NCI-H1436 treated with DMSO at 0.1 percent for 48 hours (cell line): ENCODE results near the gene SHISA4.
"Not testable (repeated sequence)": the region's sequence is repeated elsewhere in the genome, so short reads cannot be mapped to it uniquely, and the experiment has no call there.

Experiments
- DNase-seq: peaks from one replicate; lab custom pipeline; 2025; lab: John Stamatoyannopoulos, UW

SHISA4 gene

DNA sequence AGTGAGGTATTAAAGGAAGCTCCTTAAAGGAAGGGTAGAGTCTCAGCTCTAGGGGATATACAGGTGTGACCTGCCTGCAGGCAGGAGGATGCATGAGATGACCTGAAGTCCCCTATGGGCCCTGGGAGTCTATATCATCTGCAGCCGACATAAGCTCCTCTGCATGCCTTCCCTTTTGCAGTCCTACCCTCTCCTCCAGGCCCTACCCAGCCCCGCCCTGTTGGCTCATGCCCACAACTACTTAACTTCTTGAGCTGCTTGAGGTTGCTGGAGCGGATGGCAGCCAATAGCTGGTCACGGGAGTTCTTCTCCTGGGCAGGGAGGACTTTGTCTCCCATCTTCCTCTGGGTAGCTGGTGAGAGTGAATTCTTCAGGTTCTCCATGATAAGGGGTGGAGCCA, 10.3 kb downstream of the SHISA4 start:
- no peak for DNase-seq

DNA sequence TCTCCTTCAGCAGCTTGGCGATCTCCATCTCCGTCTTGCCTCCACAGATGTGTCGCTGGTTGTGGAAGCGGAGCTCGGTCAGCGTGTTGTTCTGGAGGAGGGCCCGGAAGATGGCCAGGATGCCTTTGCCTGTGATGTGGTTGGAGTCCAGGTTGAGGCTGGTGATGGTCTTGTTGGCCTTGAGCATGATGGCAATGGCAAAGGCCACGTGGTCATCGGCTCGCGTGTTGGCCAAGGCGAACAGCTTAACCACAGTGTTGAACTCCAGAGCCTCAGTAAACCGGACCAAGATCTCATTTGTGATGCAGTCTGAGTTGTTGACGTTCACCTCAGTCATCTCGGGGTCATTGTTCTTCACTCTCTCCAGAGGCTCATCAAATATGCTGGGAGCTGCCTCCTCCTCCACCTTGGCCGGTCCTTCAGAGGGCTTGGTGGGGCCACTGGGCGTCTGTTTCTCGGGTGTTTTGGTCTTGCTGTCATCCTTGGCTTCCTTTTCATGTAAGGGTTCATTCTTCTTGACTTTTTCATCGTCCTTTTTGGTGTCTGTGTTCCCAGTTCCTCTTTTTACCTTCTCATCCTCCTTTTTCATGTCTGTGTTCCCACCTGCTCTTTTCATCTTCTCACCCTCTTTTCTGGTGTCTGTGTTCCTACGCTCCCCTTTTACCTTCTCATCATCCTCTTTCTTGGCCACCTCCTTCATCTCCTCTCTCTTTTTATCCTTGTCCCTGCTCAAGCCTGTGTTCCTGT, 11.2 kb downstream of the SHISA4 start:
- no peak for DNase-seq

DNA sequence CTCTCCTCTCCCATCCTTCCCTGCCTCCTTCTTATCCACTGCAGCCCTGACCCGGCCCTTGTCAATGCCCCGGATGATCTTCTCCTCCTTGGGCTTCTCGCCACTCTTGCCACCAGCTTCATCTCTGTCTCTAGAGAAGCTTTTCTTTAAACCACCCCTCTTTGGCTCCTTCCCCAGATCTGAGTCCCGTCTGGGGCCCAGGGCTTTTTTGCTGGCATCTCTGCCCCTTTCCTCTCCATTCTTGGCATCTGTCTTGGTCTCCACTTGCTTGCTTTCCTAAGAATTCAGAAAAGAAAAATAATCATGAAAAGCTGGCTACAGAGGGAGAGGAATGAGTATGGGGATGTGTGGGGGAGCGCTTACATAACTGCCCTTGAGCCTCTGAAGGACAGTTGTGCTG, 11.8 kb downstream of the SHISA4 start:
- DNase-seq, result no peak

GRCh38 chr1:201901036-201901435, 12.3 kb downstream of the SHISA4 start:
- DNase-seq, result not testable (repeated sequence)

DNA sequence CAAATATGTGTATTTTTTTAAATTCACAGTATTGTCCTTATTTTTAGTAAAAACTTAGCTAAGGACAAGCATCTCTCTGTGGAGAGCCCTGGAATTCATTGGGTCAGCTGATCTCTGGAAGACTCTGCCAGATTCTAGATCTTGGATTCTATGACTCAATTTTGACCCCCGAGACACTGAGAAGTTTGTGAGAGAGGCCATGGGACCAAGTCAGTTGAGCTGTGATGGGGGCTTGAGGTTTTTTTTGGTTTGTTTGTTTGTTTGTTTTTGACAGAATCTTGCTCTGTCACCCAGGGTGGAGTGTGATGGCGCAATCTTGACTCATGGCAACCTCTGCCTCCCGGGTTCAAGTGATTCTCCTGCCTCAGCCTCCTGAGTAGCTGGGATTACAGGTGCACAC, 13.5 kb downstream of the SHISA4 start:
- DNase-seq, result no peak

- no peak for DNase-seq
Observed at GRCh38 chr1:201903135-201903534, 14.4 kb downstream of the SHISA4 start.

- no peak for DNase-seq
Observed at GRCh38 chr1:201904579-201904978, 15.9 kb downstream of the SHISA4 start.

GRCh38 chr1:201905234-201905890, 16.7 kb downstream of the SHISA4 start:
- DNase-seq, result no peak

- no peak for DNase-seq
Observed at GRCh38 chr1:201906336-201906735, 17.6 kb downstream of the SHISA4 start.

GRCh38 chr1:201907621-201908020, 18.9 kb downstream of the SHISA4 start:
- DNase-seq, result no peak

DNA sequence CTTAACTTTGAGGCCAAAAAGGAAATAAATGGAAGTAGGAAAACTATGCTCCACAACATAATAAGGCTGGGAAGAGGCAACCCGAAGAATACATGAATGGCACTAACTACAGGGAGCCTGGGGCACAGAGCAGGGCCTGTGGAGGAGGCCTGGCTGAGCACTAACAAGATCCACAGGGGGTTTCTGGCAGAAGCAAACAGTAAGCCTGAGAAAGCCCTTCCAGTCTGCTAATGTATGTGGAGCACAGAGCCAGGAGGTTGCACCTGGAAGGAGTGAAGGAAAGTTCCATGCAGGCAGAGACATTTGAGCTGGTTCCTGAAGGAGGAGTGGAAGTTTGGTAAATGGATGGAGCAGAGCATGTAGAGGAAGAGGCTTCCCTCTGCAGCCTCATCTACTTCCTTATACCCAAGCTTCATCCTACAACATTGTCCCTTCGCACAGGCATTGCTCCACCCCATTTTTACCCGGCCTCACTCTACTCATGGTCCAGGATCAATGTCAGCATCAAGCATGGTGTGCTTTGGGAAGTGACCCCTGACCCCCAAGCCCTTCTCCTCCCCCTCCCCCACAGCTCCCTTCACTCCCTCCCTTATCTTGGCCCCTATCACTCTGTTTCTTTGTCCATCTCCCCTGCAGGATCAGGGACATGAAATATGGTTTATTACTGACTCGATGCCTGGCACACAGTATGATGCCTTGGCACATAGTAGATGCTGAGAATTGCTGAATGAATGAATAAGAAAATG, 23.3 kb downstream of the SHISA4 start:
- no peak for DNase-seq

DNA sequence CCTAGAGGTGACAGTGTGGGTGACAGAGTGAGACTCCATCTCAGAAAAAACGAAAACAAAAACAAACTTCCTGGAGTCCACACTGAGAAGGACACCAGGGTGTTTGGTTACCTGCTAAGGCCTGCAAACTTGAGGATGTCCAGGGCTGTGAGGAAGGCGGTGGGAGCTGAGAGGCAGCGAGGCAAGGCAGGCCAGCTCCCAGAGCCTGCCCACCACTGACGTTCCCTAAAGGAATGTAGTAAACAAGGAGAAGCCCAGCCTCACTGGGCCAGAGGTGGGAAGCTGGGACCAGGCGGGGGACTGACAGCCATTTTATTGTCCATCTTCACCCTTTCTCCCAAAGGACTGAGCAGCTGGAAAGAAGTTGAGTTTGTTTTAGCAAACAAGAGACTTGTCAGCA, 24.1 kb downstream of the SHISA4 start:
- DNase-seq, result no peak

- DNase-seq, result no peak
Observed at GRCh38 chr1:201914456-201915235, 25.9 kb downstream of the SHISA4 start.

- DNase-seq, result no peak
Observed at GRCh38 chr1:201916649-201917249, 28.1 kb downstream of the SHISA4 start.

DNA sequence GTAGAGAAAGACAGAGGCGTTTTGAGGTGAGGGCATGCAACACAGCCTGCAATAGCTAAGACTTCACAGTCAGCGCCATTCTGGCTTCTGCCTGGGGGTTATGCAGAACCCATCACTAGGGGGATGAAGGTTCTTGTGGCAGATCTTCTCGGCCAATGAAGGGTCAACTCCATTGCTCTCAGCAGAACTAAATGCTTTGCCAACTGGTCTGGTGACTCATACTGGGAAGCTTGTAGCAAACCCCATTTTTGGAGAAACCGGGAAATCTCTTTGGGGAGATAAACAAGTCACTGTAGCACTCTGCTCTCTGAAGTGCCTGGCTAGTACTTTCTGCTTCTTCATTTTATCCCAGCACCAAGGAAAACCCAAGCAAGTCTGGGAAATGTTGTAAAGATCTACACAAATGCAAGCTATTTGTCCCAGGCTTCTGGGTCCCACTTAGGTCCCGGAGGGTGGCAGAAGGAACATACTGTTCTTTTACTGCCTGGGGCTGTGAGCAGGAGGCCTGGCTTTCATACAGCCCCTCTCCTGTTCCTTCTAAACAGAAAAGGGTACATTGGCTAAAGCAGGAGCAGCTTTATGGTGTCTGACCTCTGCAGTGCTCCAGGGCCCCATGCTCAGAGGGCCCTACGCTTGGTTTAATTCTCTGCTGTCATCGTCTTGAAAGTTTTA, 28.8 kb downstream of the SHISA4 start:
- no peak for DNase-seq

GRCh38 chr1:201918343-201918742, 29.6 kb downstream of the SHISA4 start:
- DNase-seq, result no peak

DNA sequence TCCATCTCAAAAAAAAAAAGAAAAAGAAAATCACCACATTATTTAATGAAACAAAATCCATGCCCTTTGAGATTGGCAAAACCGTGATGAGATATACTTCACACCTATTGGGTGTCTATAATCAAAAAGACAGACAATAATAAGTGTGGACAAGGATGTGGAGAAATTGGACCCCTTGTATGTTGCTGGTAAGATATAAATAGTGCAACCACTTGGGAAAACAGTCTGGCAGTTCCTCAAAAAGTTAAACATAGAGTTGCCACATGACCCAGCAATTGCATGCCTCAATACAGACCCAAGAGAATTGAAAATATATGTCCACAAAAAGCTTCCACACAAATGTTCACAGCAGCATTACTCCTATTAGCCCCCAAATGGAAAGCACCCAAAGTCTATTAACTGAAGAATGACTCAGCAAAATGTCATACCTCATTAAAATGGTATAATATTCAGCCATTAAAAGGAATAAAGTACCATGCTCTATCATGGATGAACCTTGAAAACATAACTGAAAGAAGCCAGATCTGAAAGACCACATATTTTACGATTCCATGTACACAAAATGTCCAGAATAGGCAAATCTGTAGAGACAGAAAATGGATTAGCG, 33.4 kb downstream of the SHISA4 start:
- DNase-seq, result no peak

DNA sequence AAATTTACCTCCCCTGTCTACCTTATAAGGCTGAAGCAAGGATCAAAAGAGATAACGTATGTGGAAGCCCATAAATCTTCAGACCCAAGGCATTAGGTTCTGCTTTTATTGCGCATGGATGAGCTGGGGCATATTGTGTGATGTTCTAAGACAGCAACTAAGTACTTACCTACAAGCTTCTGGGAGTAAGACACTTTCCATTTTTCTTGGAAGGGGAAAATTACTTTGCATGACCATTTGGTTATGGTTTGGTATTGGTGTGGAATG, 36.5 kb downstream of the SHISA4 start:
- DNase-seq, result no peak

GRCh38 chr1:201925981-201926645, 37.4 kb downstream of the SHISA4 start:
- DNase-seq, result no peak

- no peak for DNase-seq
Observed at GRCh38 chr1:201928266-201928665, 39.6 kb downstream of the SHISA4 start.

DNA sequence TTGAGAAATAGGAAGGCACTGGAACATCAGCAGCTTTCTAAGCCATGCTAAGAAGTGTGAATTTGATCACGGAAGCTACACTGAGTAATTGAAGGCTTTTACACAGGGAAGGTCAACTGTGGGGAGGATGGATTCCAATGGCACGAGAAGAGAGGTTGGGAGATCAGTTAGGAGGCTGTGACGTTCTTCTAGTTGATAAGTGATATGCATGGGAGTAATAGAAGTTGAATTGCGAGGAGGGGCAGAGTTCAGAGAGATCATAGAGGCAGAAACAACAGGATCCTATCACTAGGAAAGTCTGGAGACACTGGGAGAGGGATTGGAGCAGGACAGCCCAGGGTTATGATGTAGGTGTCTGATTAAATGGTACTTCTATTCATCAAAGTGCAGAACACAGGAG, 41.4 kb downstream of the SHISA4 start:
- no peak for DNase-seq
